ENCODE data around the gene ZBTB7C. TPM values are rescaled to one million over a fixed set of nuclear protein-coding genes. Genes with fewer than 3 reads are reported as not detected.

Gene ZBTB7C
- total RNA-seq, 1 experiment from 2014 or later: 0.33 TPM

- Mint-ChIP-seq H3K4me1 (peaks cover 31 to 49% of the 10 kb centered on the region in 2 experiments), H3K36me3 (ENCODE audit: insufficient read depth in 1 of 3, low read depth in 3 of 3) (no peaks in the 10 kb centered on the region), H3K27ac (no peak overlapping the region), H3K9me3 (no peaks in the 10 kb centered on the region; a peak in 1 of 5 replicates), H3K4me3 (no peak overlapping the region), H3K27me3 (ENCODE audit: low read depth) (peaks cover 61% of the 10 kb centered on the region)
- H2BK20ac ChIP-seq (ENCODE audit: low read depth, low read length, poor library complexity, severe bottlenecking): no peak overlapping the region
- H3K9me3 ChIP-seq (ENCODE audit: control insufficient read depth, low read depth, low read length): no peaks in the 10 kb centered on the region
- H3K4me1 ChIP-seq (ENCODE audit: insufficient read depth, low read length): peaks cover 9% of the 10 kb centered on the region; the same call in 1 of the 2 replicates
- WGBS (ENCODE audit: extremely low coverage, insufficient read length, low lambda C conversion rate): no CpG with 5 or more reads among the region's 10 CpGs
- no peak for TF ChIP-seq CTCF (conservative IDR thresholded peaks at IDR 0.05)
- H4K5ac ChIP-seq (ENCODE audit: insufficient read length, low read depth, low read length): no peak overlapping the region
- peaks cover 6% of the 10 kb centered on the region for H3K23me2 ChIP-seq (ENCODE audit: insufficient read length, low read depth, low read length, poor library complexity, severe bottlenecking)
- H2BK5ac ChIP-seq (ENCODE audit: insufficient read length, low read length): no peak overlapping the region
- no peaks in the 10 kb centered on the region for H3K79me2 ChIP-seq (ENCODE audit: insufficient read depth, low read length)
- no peak overlapping the region for H3K4me2 ChIP-seq (ENCODE audit: insufficient read depth, insufficient read length, low read length)
- no peak overlapping the region for H3T11ph ChIP-seq (ENCODE audit: low read length)
- no peak overlapping the region for H3K9ac ChIP-seq (ENCODE audit: extremely low read depth, insufficient read length, low read length)
- H2BK15ac ChIP-seq (ENCODE audit: low read depth, low read length): no peak overlapping the region
- no peak overlapping the region for H2AK5ac ChIP-seq (ENCODE audit: insufficient read length, low read length)
- no peak overlapping the region for H4K91ac ChIP-seq (ENCODE audit: insufficient read length, low read depth, low read length)
- H3K23ac ChIP-seq (ENCODE audit: insufficient read length, low read depth, low read length): no peak overlapping the region
- peaks cover 15% of the 10 kb centered on the region; the same call in 1 of the 2 replicates for H3K27me3 ChIP-seq (ENCODE audit: insufficient read depth, low read length)
- no peak overlapping the region for H3K18ac ChIP-seq (ENCODE audit: insufficient read length, low read depth, low read length)
- H4K8ac ChIP-seq (replicated peaks; ENCODE audit: insufficient read length, low read depth, low read length): no peak overlapping the region
- no peak overlapping the region for H3K4ac ChIP-seq (ENCODE audit: low read depth, low read length)
- no peak overlapping the region for H3K14ac ChIP-seq (ENCODE audit: insufficient read depth, low read length)
- no peak for DNase-seq
- H3K27ac ChIP-seq (ENCODE audit: insufficient read length, low read depth, low read length): no peak overlapping the region
- no peaks in the 10 kb centered on the region for H4K20me1 ChIP-seq (ENCODE audit: control insufficient read depth, insufficient read depth, insufficient read length)
- no peak overlapping the region for H3K56ac ChIP-seq (ENCODE audit: insufficient read length, low read depth, low read length)
- H2AFZ ChIP-seq (ENCODE audit: low read length): no peak overlapping the region
- H2BK12ac ChIP-seq (ENCODE audit: insufficient read length, low read depth, low read length): no peak overlapping the region
- H2BK120ac ChIP-seq (ENCODE audit: low read depth, low read length, poor library complexity, severe bottlenecking): no peak overlapping the region
- no peaks in the 10 kb centered on the region for H3K79me1 ChIP-seq (ENCODE audit: insufficient read depth, low read depth, low read length, poor library complexity, severe bottlenecking)
These were observed 268.5 kb downstream of the ZBTB7C start for GRCh38 chr18:48140731-48141130.

All from H9 (cell line).